Measurements from ENCODE around the gene SALL2. TPM values are rescaled to one million over a fixed set of nuclear protein-coding genes. Genes with fewer than 3 reads are reported as not detected.

SALL2 gene
- total RNA-seq, 6 experiments from 2014 or later, result 0.40 to 2.9 (median 0.69) TPM

GRCh38 chr14:21525571-21525961 lies 580 bp downstream of the SALL2 start:
- peak in 2 of 4 donors; percentile 3 to 23 for ATAC-seq
- no peaks in the 10 kb centered on the region for H3K36me3 ChIP-seq
- DNase-seq, result no peak

GRCh38 chr14:21524575-21525490 lies 1.3 kb downstream of the SALL2 start:
- DNase-seq (no peak), ATAC-seq (no peak)
- intact Hi-C loops (cut with DNase I), result no loop called here
- no peaks in the 10 kb centered on the region for H3K4me1 ChIP-seq
- TF ChIP-seq CTCF (IDR thresholded peaks at IDR 0.05) (no peak), POLR2A (IDR thresholded peaks at IDR 0.05) (no peak)
- H3K4me3 ChIP-seq, result no peak overlapping the region
- 85% methylated on average over 11 of the region's 18 CpGs for WGBS (ENCODE audit: insufficient coverage, low coverage, low lambda C conversion rate, missing lambda C conversion rate)
- no peaks in the 10 kb centered on the region for H3K36me3 ChIP-seq
- no peak overlapping the region for H3K27ac ChIP-seq
- H3K27me3 ChIP-seq, result no peaks in the 10 kb centered on the region
- H3K9me3 ChIP-seq, result no peaks in the 10 kb centered on the region

More at GRCh38 chr14:21525571-21525961, 580 bp downstream of the SALL2 start:
- intact Hi-C loops (cut with DNase I), result no loop called here
- WGBS (ENCODE audit: insufficient coverage, low coverage, low lambda C conversion rate, missing lambda C conversion rate), result 25% methylated on average over 4 of the region's 12 CpGs
- Histone ChIP-seq H3K9me3 (no peaks in the 10 kb centered on the region), H3K27me3 (no peaks in the 10 kb centered on the region), H3K4me1 (no peaks in the 10 kb centered on the region), H3K27ac (no peak overlapping the region), H3K4me3 (peak overlapping the region; percentile 30 to 53 (median 45))
- TF ChIP-seq CTCF (IDR thresholded peaks at IDR 0.05) (no peak), POLR2A (IDR thresholded peaks at IDR 0.05) (no peak)

- Histone ChIP-seq H3K27me3 (no peaks in the 10 kb centered on the region), H3K9me3 (no peaks in the 10 kb centered on the region), H3K4me1 (no peaks in the 10 kb centered on the region), H3K36me3 (no peaks in the 10 kb centered on the region), H3K27ac (no peak overlapping the region), H3K4me3 (no peak overlapping the region)
- TF ChIP-seq CTCF (IDR thresholded peaks at IDR 0.05), result no peak
- 50% methylated on average over 2 of the region's 7 CpGs for WGBS (ENCODE audit: insufficient coverage, low coverage, low lambda C conversion rate, missing lambda C conversion rate)
- ATAC-seq (no peak), DNase-seq (no peak)
- intact Hi-C loops (cut with DNase I), result no loop called here
These were observed 2.9 kb downstream of the SALL2 start for GRCh38 chr14:21523203-21523602.

GRCh38 chr14:21521501-21521900 lies 4.6 kb downstream of the SALL2 start:
- TF ChIP-seq CTCF (IDR thresholded peaks at IDR 0.05) (no peak), POLR2A (IDR thresholded peaks at IDR 0.05) (no peak)
- no peaks in the 10 kb centered on the region for H3K36me3 ChIP-seq
- DNase-seq (no peak), ATAC-seq (no peak)
- intact Hi-C loops (cut with DNase I), result no loop called here
- WGBS (ENCODE audit: insufficient coverage, low coverage, low lambda C conversion rate, missing lambda C conversion rate), result 90% methylated on average over 2 of the region's 2 CpGs
- H3K27ac ChIP-seq, result no peak overlapping the region
- no peaks in the 10 kb centered on the region for H3K27me3 ChIP-seq
- no peak overlapping the region for H3K4me3 ChIP-seq
- no peaks in the 10 kb centered on the region for H3K4me1 ChIP-seq
- H3K9me3 ChIP-seq, result no peaks in the 10 kb centered on the region
